Fibroblast of skin of scalp (primary cell): ENCODE results near the gene PAX2.

Experiments
- DNase-seq: peaks from one replicate; pipeline ENCODE4 v3.0.0-alpha.2; 2013

Gene PAX2

DNA sequence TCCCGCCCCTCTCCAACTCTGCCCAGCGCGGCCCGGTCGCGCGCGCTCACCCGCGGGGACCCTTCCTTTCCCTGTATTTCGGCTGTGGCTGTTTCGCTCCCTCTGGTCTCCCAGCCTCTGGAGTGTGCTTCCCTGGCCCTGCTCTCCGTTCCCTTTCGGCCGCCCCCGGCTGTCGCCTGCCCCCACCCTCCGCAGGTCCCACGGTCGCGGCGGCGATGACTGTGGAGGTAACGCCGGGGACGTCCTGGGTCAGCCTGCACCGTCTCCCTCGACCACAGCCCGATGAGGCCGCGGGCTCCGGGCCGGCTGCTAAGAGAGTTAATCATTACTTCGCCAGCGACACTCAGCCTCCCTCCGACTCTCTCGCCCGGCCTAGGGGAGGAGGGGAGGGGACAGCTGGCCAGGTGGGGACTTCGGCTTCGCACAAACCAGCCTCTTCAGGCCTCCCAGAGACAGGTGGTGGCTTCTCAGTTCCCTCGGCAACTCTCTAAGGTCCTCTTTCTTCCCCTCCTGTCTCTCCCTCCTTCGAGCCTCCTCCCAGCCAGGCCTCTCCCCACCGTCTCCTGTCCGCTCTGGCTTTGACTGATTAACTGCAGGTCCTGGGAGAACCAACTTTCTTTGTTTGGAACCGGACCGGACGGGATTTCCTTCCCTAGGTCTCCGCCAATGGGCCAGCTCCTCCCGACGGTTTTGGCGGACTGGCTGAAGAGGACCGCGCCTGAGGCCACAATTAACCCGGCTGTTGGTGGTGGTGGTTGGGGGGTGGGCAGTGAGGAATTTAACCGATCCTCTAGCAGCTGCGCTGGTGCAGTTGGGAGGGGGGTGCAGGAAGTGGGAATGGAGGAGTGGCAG is 5.6 kb upstream of the PAX2 start:
- no peak for DNase-seq

DNA sequence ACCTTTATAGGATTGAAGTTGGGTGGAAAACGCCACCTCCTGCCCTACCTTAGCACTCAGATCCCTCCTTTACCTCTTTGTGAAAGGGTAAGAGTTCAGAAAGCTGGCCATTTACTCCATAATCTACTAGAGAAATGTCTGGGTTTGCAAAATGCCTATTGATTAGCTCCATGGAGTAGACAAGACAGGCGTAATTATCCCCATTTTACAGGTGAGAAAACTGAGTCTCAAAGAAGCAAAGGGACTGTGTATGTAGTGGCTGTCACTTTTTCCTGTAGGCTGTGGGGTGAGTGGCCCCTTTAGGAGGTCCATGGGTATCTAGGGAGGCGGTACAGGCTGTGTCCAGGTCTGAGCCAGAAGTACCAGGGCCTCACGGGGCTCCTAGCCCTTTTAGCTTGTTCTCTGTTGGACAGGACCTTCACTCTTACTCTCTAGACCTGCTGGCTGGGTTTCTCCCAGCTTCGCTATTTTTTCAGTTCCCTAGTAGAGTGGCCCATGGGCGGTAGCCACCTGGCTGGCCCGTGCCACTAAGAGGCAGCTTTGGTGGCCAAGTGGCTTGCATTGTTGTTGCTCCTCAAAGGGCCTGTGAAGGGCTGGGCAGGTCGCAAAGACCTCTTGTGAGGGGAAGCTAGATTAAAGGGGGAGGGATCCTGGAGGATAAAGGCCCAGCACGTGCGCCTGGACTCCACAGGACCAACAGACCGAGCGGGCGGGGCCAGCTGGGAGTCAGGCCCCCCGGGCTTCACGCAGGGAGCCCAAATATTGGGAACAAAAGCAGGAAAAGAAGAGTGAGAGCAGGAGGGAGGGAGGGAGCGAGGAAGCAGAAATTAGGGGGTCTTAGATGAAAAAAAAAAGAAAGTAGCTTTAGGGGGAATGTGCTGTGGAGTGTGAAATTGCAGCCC is 4.7 kb upstream of the PAX2 start:
- no peak for DNase-seq

DNA sequence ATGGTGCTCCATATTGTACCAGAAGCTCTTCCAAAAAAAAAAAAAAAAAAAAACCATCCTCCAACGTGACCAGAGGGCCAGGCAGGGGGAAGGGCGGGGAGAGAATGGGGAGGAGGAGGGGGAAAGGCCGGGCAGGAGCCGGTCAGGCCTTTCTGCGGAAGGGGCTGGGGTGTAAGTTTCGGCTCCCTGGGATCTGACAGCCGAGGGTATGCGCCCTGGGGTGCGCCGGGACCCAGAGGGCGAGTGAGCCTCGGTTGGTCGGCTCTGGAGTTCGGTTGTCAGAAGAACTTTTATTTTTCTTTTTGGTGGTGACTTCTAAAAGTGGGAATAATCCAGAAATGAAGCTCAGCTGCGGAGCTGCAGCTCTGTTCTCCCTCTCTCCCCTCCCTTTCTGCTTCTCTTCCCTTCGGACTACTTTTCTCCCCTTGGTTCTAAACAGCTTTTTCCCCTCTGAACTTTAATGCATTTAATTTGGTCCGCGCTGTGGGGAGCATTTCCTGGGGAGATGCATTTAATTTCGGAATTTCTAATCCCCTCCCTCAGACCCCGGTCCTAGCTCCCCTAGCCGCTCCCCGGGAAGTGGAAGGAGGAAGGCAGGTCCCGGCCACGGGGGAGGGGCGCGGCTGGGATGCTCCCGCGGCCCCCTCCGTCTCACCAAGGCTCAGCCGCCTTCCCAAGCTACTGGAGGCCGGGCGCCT is 3.9 kb upstream of the PAX2 start:
- DNase-seq: no peak

DNA sequence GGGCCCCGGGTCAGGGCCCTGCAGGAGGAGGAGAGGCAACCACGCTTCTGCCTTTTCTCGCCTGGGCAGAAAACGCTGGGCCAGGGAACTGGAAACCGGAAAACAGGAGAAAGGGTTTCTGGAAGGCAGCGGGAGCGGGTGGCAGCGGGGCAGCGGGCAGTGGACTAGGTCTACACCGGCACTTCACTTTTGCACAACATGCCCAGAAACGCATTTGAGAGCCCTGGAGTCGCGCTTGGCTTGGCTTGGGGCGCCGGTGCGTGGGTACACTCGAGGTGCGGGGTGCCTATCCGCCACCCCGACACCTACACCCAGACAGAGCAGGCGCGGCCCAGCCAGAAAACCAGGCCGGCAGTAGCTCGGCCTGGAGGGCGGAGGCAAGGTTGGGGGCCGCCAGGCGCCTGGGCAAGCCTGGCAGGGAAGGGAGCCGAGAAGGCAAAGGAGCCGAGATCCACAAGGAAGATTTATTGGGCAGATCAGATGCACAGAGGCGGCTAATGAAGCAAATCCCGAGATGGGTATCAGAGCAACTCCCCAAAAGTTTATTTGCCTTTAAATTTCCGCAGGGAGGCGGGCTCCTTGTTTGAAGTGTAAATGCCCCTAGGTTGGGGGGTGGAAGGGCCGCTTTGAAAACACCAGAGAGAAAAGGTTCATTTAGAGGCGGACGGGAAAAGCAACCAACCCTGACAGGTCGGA is 3.2 kb upstream of the PAX2 start:
- no peak for DNase-seq

DNA sequence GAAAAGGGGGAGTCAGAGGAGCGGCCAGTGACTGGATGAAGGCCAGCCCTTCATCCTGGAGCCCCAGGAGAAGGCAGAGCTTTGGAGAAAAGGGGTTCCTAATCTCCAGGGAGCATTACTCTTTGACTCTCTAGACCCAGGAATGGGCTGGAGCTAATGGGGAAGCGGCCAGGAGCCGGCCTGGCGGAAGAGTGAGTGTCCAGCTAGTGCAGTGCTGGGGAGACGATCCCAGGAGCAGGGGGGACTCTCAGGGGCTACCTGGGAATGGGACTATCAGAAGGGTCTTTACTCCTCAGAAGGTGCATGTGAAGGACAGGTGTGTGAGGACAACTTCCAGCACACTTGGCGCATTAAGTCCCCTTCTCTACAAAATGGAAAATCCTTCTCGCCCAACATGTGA is 2.4 kb upstream of the PAX2 start:
- DNase-seq: no peak

DNA sequence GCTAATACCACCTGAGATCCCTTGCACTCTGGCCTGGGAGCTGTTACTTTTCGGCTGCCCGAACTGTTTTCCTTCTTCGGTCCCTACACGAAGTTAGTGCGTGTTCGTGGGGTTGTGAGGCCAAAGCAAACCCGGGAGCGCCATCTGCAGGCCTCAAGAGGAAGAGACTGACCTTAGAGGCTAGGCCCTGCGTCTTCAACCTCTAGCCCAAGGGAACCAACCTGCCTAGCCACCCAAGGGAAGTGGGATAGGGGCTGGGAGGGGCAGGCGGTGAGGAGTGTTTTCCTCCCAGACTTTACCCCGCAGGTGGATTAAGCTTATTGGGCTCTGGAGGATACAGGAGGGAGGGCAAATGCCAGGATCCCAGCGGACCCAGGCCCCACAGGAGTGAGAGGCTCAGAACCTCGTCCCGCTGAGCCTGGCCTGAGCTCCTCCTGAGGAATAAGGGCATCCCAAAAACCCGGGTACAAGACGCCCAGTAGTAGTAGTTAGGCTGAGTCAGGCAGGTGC is 1.7 kb upstream of the PAX2 start:
- peak; percentile 53 for DNase-seq

DNA sequence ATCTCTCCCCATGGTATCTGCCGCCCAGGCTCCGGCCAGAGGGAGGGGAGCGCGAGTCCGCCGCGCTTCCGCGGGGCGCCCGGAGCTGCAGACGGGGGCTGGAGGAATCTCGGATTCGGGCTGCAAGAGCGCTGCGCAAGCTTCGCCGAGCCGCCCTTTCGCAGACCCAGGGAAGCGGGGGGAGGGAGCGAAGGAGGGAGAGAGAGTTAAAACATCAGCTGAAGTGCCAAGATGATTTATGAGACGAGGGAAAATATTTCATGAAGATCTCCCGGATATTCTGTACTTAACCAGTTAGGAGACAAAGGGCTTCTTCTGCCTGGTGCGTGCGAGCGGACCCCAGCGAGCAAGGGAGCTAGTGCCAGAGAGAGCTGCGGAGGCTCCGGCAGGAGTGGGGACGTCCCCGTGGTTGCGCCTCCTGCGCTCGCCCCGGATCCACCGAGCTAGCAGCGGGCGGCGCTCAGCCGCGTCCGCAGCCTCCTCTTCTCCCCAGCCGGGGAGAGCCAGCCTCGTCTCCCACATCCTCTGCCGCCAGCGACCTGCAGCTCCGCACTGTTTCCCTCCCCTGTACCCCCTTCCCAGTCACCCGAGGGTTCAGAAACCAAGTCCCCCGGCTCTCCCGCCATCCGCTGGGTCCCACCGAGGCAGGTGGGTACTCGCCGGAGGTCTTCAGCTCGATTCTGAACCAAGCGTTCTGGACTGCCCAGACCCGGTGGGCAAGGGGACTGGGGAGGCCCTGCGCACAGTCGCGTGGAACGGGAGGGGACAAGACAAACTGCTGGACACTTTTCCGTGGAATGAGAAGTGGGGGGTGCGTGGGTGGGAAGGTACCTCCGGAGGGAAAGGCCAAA is 1.0 kb upstream of the PAX2 start:
- DNase-seq: no peak

DNA sequence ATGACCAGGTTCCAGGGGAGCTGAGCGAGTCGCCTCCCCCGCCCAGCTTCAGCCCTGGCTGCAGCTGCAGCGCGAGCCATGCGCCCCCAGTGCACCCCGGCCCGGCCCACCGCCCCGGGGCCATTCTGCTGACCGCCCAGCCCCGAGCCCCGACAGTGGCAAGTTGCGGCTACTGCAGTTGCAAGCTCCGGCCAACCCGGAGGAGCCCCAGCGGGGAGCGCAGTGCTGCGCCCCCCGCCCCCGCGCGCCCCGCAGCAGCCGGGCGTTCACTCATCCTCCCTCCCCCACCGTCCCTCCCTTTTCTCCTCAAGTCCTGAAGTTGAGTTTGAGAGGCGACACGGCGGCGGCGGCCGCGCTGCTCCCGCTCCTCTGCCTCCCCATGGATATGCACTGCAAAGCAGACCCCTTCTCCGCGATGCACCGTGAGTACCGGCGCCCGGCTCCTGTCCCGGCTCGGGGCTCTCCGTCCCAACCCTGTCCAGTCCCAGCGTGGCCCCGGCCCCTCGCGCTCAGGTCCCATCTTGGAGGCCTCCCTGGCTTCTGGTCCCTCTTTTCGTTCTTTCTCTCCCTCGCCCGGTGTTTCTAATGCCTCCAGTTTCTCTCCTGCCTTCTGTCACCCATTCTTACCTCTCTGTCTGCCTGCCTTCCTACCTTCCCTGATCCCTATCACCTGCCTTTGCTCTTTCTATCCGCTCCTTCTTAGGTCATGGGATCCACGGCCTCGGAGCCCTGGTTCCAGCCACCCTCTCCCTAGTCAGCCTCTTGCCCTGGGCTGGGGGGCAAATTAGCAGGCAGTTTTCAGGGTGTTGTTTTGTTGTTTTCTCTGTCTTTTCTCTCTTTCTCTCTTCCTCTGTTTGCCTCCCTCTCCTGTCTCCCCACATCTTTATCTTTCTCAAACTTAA is 751 bp downstream of the PAX2 start:
- DNase-seq: no peak

DNA sequence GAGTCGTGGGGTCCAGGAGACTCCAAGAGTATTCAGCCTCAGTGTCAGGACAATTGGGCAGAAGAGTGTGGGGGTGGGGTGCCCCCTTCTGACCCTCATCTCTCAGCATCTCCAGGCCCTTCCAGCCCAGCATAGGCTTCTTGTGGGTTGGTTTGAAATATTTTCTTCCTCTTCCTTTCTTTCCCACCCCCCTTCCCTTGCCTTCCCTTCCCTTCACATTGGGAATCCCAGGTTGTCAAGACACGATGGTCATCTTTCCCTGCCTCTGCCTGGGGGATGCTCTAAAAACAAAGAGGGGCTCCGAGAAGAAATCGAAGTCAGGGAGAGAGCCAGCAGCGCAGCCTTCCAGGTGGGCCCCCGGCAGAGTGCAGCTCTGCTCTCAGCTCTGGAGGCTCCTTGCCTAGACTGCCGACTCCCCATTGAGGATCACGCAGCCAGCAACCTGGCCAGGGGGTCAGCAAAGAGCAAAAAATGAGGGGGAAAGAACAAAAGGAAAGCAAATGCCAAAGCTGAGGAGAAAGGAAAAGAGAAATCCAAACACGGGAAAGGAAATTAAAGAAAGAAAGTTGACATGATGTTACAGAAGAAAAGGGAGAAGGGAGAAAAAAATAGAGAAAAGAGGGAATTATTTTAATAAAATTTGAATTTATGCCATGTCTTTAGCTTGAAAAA is 1.5 kb downstream of the PAX2 start:
- no peak for DNase-seq

DNA sequence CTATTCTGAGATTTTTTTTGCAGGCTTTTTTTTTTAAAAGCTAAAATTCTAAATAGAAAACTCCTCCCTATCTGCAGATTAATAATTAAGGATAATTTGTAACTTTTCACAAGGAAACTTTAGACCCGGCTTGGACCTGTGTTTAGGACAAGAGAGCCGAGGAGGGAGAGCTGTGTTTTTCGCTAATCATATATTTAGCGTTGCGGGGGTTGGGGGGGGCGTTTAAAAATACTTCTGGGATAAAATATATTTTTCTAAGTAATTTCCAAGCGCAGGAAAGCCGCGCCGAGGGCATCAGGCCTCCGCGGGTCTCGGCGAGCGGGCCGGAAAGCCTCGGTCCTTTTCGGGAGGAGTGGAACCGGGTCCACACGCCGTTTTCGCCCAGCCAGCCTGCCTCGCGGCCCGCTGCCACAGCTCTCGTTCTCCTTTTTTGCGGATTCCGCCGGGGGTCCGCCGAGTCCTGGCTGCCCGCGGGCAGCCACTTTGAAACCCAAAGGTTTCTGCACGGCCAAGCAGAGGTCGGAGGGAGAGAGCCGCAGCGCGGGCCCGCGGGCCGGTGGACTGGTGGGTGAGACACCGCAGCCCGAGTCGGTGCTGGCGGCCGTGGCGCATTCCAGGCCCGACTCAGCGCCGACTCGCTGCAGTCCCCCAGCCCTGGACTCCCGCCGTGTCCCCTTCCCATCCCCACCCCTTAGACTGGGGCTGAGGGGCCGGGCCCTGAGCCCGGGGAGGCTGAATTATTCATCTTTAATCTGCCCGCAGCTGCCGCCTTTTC is 2.3 kb downstream of the PAX2 start:
- DNase-seq: no peak

DNA sequence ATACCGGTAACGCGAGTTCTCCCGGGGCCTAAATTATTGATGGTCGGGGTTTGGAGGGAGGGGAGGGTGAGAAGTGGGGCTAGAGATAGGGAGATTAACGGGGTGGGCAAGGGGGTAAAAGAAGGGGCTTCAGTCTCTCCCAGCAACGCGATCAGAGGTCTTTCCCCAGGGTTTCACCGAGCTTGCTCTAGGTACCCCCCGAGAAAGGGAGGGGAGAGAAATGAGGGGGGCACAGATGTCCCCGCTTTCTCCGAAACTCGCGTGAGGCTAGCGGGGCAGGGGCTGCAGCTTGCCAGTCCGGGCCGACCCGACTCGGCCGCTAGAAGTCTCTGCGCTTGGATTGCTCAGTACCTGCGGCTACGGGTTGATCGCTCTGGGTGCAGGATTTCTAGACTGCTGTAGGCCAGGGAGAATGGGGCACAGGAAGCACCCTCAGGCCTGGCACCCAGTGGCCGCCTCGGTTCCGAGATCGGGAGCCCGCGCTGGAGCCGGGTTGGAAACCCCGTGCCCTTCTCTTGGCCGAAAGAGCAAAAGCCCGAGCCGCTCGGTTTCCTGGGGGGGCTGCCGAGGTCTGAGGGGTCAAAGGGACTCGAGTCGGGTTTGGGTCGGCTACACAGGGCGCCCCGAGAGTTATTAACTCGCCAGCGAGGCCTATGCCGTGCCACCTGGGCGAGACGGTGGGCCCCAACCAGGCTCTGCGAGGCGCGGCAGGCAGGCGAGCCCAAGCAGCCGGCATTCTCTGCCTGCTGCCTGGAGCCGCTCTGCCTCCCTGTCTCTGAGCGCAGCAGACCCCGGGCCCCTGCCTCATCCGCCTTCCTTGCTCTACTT is 3.1 kb downstream of the PAX2 start:
- DNase-seq: no peak

DNA sequence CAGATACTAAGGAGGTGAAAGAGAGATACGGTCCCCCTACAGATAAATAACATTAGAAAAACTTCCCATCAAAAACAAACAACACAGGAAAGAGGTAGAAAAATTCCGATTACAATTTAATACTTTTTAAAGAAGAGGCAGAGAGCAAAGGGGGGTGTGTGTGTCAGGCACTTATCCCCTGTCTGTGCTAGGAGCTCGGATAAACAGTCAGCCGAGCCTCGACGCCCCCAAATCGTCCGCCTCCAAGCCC is 3.6 kb downstream of the PAX2 start:
- no peak for DNase-seq

DNA sequence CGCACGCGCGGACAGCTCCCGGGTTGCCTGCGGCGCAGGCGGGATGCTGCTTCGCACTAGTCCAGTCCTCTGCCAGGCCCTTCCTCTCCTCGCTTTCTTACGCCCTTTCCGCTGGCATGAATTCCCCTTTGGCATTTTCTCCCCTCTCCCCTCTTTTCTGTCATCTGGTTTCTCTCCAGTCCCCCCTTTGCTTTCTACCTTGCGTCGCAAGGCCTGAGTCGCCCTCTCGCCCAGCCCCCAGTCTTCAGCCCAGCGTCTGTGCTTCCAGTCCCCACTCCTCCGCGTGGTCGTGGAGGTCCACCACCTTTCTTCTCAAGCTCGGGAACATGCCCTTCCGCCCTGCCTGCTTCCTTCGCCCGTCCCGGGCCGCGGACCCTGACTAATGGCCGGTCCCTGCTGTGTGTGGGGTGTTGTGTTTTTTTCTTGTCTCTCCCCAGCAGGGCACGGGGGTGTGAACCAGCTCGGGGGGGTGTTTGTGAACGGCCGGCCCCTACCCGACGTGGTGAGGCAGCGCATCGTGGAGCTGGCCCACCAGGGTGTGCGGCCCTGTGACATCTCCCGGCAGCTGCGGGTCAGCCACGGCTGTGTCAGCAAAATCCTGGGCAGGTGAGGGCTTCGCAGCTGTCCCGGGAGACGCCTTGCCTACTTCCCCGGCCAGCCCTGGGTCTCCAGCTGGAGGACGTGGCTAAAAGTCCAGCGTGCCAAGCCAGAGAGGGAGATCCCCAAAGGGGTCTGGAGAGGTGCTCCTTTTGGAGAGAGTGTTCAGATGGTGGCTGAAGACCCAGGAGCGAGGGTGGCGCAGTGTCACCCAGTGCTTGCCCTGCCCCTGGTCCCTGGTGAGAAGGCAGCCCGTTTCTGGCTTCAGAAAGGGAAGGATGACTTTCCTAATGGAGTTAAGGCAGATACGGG is 4.2 kb downstream of the PAX2 start:
- DNase-seq: no peak

DNA sequence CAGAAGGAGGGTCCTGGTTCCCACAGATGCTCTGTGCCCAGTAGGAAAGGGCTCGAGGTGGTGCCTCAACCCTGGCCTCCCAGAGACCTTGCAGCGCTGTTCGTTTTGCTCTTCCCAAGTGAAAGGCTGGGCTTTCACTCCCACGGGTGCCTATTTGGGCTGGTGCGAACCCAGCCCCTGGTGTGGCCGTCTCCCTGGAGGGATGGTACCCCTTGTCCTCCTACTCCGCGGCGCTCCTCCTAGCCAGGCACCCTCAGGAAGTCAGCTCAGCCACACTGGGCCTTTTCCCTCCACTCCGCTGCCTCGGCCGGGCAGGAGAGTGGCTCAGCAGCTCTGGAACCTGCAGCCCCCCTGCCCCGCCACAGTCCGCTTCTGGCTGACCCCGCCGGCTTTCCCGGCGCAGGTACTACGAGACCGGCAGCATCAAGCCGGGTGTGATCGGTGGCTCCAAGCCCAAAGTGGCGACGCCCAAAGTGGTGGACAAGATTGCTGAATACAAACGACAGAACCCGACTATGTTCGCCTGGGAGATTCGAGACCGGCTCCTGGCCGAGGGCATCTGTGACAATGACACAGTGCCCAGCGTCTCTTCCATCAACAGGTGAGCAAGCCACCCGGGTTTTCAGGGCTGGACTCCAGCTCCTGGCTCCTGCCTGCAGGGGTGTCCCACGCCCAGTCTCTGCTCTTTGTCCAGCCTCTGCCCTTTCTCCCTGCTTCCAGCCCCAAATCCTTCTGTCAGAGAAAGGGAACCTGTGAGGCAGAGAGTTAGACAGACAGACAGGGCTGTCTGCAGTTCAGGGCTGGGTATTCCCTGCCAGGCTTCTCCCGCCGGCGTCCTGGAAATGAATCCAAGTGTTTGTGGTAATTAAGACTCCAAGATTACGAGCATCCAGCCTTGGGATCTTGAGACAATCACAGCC is 5.2 kb downstream of the PAX2 start:
- DNase-seq: no peak

DNA sequence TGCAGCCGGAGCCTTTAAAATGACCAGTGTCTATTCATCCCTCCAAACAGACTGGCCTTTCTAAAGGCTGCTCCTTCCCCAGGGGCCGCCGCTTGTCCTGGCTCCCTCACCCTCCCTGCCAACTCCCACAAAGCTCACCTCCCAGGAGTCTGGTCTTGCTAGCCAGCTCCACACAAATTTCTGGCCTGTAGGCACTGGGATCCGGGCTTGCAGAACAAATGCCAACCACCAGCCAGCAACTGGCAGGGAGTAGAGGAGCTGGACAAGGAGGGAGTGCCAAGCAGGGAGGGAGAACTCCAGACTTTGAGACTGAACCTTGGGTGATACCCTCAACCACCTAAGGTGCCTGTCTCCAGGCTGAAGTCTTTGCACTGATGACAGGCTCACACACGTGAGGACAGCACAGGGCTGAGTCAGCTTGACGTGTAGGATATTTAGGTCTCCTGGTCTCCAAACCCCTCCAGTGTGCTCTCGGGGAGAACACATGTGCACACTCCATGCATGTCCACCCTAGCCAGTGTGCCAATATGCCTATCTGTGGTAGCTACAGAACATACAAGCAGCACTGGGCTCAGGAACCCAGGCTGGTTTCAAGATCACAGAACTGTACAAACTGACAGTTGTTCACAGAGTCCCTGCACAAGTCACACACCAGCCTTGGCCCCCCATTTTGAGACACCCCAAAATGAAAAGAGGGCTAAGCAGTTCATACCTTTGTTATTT is 6.0 kb downstream of the PAX2 start:
- DNase-seq: no peak
